Omental fat pad (tissue), 4 donors: ENCODE data around the gene DHX57. TPM values are rescaled to one million over a fixed set of nuclear protein-coding genes. Genes with fewer than 3 reads are reported as not detected.
"Not testable (repeated sequence)": the region's sequence is repeated elsewhere in the genome, so short reads cannot be mapped to it uniquely, and the experiment has no call there.

Source experiments
- ATAC-seq: fragments of 150-250 bp; one replicate; pipeline ENCODE4 v1.9.1; 2016; ENCODE audit warnings: mild to moderate bottlenecking, moderate library complexity; ENCODE audit not compliant: low FRiP score
- DNase-seq: peaks from one replicate; pipeline ENCODE4 v3.0.0-alpha.2; 2019; ENCODE audit warnings: low spot score
- CTCF ChIP-seq, 3 donors: fragments of 450-650 bp; IDR thresholded peaks; one replicate each; pipeline ENCODE4 v1.5.1; 2016 to 2017; ENCODE audit warnings: antibody characterized with exemption in 3 of 3, mild to moderate bottlenecking in 3 of 3, moderate library complexity in 2 of 3
- total RNA-seq, 4 donors: library from RNA; depleted of rRNA; stranded (reverse); fragments of >200 nt; gene quantifications; one replicate each; pipeline ENCODE4 v1.1.0, GENCODE V29; 2016

The DHX57 gene
- total RNA-seq, 4 donors from 2014 or later = 7.5 to 15.4 (median 13.7) TPM

- ATAC-seq (no peak), DNase-seq (no peak)
- TF ChIP-seq CTCF (IDR thresholded peaks at IDR 0.05) = no peak
Observed at GRCh38 chr2:38806015-38806732, 69.6 kb downstream of the DHX57 start.

- ATAC-seq (no peak), DNase-seq (no peak)
- TF ChIP-seq CTCF (IDR thresholded peaks at IDR 0.05) = no peak
Observed at GRCh38 chr2:38797953-38798352, 77.8 kb downstream of the DHX57 start.

GRCh38 chr2:38797250-38797676, 78.5 kb downstream of the DHX57 start:
- ATAC-seq (no peak), DNase-seq (no peak)
- TF ChIP-seq CTCF (IDR thresholded peaks at IDR 0.05) = no peak

- not testable (repeated sequence) for DNase-seq, ATAC-seq
Observed at GRCh38 chr2:38795016-38795415, 80.7 kb downstream of the DHX57 start.

- no peak for DNase-seq
- no peak for TF ChIP-seq CTCF (IDR thresholded peaks at IDR 0.05)
- ATAC-seq = no peak
Observed at GRCh38 chr2:38794235-38794946, 81.3 kb downstream of the DHX57 start.

- ATAC-seq = no peak
- TF ChIP-seq CTCF (IDR thresholded peaks at IDR 0.05) = no peak
Observed at GRCh38 chr2:38793511-38793910, 82.2 kb downstream of the DHX57 start.

GRCh38 chr2:38792751-38793150, 83.0 kb downstream of the DHX57 start:
- no peak for TF ChIP-seq CTCF (IDR thresholded peaks at IDR 0.05)
- DNase-seq = no peak
- no peak for ATAC-seq

More at GRCh38 chr2:38793511-38793910, 82.2 kb downstream of the DHX57 start:
- DNase-seq = no peak

GRCh38 chr2:38792321-38792720, 83.4 kb downstream of the DHX57 start:
- ATAC-seq, DNase-seq: not testable (repeated sequence)
